ENCODE results near the gene THYN1. TPM values are rescaled to one million over a fixed set of nuclear protein-coding genes. Genes with fewer than 3 reads are reported as not detected.
"Not testable (repeated sequence)": the region's sequence is repeated elsewhere in the genome, so short reads cannot be mapped to it uniquely, and the experiment has no call there.

Gene THYN1
- total and polyA plus RNA-seq, 2 donors, result 78.4 to 117 TPM

DNA sequence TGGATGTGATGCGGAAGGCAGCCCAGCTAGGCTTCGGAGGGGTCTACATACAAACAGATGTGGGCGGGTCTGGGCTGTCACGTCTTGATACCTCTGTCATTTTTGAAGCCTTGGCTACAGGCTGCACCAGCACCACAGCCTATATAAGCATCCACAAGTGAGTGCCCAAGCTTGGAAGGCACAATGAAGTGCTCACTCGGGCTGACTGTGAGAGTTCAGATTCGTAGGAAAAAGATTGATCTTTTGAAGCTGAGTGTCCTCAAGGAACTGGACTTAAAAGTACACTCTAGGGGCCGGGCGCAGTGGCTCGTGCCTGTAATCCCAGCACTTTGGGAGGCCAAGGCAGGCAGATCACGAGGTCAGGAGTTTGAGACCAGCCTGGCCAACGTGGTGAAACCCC, 3.9 kb upstream of the THYN1 start:
- Histone ChIP-seq H3K4me1 (ENCODE audit: control insufficient read depth in 2 of 2, insufficient read depth in 2 of 2, low read length in 2 of 2) (peaks cover 2 to 14% of the 10 kb centered on the region in 2 donors), H3K27me3 (ENCODE audit: control insufficient read depth in 2 of 2, insufficient read depth in 1 of 2, low read length in 1 of 2) (no peaks in the 10 kb centered on the region), H3K27ac (ENCODE audit: low read depth in 1 of 2, low read length in 1 of 2) (no peak overlapping the region), H3K36me3 (ENCODE audit: control insufficient read depth in 2 of 2, insufficient read depth in 2 of 2, low read length in 1 of 2) (peaks cover 42 to 44% of the 10 kb centered on the region in 2 donors), H3K9me3 (ENCODE audit: control insufficient read depth in 2 of 2, insufficient read depth in 1 of 2, low read length in 1 of 2) (no peaks in the 10 kb centered on the region), H3K4me3 (ENCODE audit: low read length in 2 of 2) (no peak overlapping the region)
- DNase-seq (ENCODE audit: low read depth in 6 of 9, low spot score in 9 of 9), result no peak
- WGBS, result 96% methylated on average over 11 of the region's 11 CpGs

DNA sequence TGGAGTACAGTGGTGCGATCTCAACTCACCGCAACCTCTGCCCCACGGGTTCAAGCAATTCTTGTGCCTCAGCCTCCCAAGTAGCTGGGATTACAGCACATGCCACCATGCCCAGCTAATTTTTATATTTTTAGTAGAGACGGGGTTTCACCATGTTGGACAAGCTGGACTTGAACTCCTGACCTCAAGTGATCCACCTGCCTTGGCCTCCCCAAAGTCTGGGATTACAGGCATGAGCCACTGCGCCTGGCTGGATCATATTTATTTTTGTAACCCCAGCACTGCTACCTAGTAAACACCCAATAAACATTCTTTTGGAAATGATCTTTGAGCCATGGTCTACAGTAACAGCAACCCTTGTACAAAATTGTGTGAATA, 2.0 kb upstream of the THYN1 start:
- not testable (repeated sequence) for DNase-seq (ENCODE audit: low read depth in 6 of 9, low spot score in 9 of 9); H3K27me3 ChIP-seq (ENCODE audit: control insufficient read depth in 2 of 2, insufficient read depth in 1 of 2, low read length in 1 of 2); H3K9me3 ChIP-seq (ENCODE audit: control insufficient read depth in 2 of 2, insufficient read depth in 1 of 2, low read length in 1 of 2); H3K4me3 ChIP-seq (ENCODE audit: low read length in 2 of 2); H3K27ac ChIP-seq (ENCODE audit: low read depth in 1 of 2, low read length in 1 of 2)
- WGBS, result 99% methylated on average over 5 of the region's 5 CpGs
- Histone ChIP-seq H3K36me3 (ENCODE audit: control insufficient read depth in 2 of 2, insufficient read depth in 2 of 2, low read length in 1 of 2) (peaks cover 33 to 39% of the 10 kb centered on the region in 2 donors), H3K4me1 (ENCODE audit: control insufficient read depth in 2 of 2, insufficient read depth in 2 of 2, low read length in 2 of 2) (peaks cover 9 to 13% of the 10 kb centered on the region in 2 donors)

DNA sequence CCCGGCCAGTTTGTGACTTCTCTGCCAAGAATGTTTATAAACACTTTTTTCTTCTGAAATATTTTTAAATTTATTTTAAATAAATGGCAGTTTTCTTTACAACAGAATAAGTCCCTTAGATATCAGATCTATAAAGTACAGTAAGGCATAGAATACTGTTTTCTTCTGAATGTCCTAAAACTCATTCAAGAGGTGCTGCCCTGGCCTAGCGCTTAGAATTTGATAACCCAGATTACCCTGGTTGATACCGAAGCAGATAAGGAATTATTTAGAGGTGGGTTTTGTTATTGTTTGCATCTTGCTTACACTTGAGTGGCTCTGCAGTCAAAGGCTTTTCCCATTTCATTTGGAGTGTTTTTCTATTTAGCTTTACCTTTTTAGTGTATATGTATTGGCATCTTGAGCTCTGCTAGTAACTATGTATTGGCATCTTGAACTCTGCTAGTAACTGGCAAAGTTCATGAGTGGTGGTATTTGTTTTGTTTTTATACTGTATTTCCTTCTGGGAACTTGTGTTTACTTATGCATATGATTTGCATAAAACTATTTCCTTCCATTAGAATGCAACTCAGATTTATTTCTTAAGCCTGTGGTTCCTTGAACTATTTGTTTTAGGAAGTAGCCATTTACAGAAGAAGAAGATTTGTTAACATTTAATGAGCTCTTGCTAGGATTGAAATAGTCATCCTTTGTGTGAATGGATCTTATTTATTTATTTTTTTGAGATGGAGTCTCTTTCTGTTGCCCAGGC, 1.5 kb upstream of the THYN1 start:
- Histone ChIP-seq H3K4me1 (ENCODE audit: control insufficient read depth in 2 of 2, insufficient read depth in 2 of 2, low read length in 2 of 2) (peaks cover 9 to 12% of the 10 kb centered on the region in 2 donors), H3K9me3 (ENCODE audit: control insufficient read depth in 2 of 2, insufficient read depth in 1 of 2, low read length in 1 of 2) (no peaks in the 10 kb centered on the region), H3K4me3 (ENCODE audit: low read length in 2 of 2) (peak overlapping the region; percentile 63 to 95), H3K36me3 (ENCODE audit: control insufficient read depth in 2 of 2, insufficient read depth in 2 of 2, low read length in 1 of 2) (peaks cover 34 to 39% of the 10 kb centered on the region in 2 donors), H3K27me3 (ENCODE audit: control insufficient read depth in 2 of 2, insufficient read depth in 1 of 2, low read length in 1 of 2) (no peaks in the 10 kb centered on the region), H3K27ac (ENCODE audit: low read depth in 1 of 2, low read length in 1 of 2) (no peak overlapping the region)
- 90% methylated on average over 3 of the region's 3 CpGs for WGBS
- no peak for DNase-seq (ENCODE audit: low read depth in 6 of 9, low spot score in 9 of 9)

DNA sequence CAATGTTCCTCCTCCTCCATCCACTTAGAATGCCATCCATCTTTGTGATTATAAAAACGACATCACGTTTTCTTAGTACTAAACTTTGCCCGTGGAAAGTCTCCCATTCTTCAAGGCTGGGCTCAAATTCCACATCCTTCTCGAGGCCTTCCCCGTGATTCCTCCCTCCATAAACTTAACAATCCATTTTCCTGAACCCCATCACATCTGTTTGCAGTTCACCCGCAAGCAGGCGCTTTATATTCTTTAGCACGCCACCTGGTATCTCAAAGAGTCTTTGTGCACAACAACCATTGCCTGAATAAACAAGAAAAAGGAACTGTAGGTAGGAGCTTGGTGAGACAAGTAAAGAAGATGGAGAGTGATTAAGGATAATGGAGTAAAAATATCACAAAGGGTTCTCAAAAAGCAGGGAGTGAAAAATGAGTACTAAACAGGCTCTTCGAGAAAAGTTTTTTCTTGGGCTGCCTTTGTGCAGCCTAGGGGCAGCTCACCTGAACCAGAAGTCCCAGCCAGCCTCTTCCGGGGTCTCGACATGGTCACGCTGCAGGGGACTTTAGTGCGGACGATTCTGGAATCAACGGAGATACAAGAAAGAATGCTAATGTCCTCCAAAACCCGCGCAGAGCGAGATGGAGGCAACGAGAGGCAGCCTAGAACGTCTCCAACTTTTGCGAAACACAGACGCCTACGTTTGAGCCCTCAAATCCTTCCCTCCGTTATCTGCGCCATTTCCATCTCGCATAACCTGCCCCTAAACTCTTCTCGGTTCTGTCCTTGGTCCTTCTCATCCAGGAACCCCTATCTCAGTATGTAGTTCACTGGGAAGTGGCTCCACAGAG, 585 bp downstream of the THYN1 start:
- WGBS, result 7% methylated on average over 27 of the region's 27 CpGs
- Histone ChIP-seq H3K4me3 (ENCODE audit: low read length in 2 of 2) (peak overlapping the region; percentile 63 to 95), H3K36me3 (ENCODE audit: control insufficient read depth in 2 of 2, insufficient read depth in 2 of 2, low read length in 1 of 2) (peaks cover 39 to 44% of the 10 kb centered on the region in 2 donors), H3K27me3 (ENCODE audit: control insufficient read depth in 2 of 2, insufficient read depth in 1 of 2, low read length in 1 of 2) (no peaks in the 10 kb centered on the region), H3K27ac (ENCODE audit: low read depth in 1 of 2, low read length in 1 of 2) (peak overlapping the region; percentile 91 to 93), H3K9me3 (ENCODE audit: control insufficient read depth in 2 of 2, insufficient read depth in 1 of 2, low read length in 1 of 2) (no peaks in the 10 kb centered on the region), H3K4me1 (ENCODE audit: control insufficient read depth in 2 of 2, insufficient read depth in 2 of 2, low read length in 2 of 2) (peaks cover 9 to 10% of the 10 kb centered on the region in 2 donors)
- peak in 2 of 9 donors; percentile 12 to 48 for DNase-seq (ENCODE audit: low read depth in 6 of 9, low spot score in 9 of 9)

DNA sequence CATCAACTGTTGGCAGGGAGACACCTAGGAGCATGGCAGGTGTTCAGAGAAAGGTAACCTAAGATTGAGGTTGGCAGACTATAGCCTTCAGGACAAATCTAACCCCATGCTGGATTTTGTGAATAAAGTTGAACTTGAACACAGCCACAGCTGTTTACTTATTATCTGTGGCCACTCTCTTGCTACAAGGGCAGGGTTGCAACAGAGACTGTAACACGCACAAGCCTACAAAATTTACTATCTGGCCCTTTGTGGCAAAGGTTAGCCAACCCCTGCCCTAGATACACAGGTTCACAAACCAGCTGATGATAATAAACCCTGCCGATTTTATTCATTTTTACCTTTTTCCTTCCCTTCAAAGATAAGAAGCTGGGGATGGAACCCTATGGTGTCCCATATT, 2.5 kb downstream of the THYN1 start:
- DNase-seq (ENCODE audit: low read depth in 6 of 9, low spot score in 9 of 9), result no peak
- peaks cover 53 to 57% of the 10 kb centered on the region in 2 donors for H3K36me3 ChIP-seq (ENCODE audit: control insufficient read depth in 2 of 2, insufficient read depth in 2 of 2, low read length in 1 of 2)
- no peak overlapping the region for H3K27ac ChIP-seq (ENCODE audit: low read depth in 1 of 2, low read length in 1 of 2)
- H3K9me3 ChIP-seq (ENCODE audit: control insufficient read depth in 2 of 2, insufficient read depth in 1 of 2, low read length in 1 of 2), result no peaks in the 10 kb centered on the region
- H3K27me3 ChIP-seq (ENCODE audit: control insufficient read depth in 2 of 2, insufficient read depth in 1 of 2, low read length in 1 of 2), result no peaks in the 10 kb centered on the region
- peaks cover 9 to 10% of the 10 kb centered on the region in 2 donors for H3K4me1 ChIP-seq (ENCODE audit: control insufficient read depth in 2 of 2, insufficient read depth in 2 of 2, low read length in 2 of 2)
- WGBS, result 96% methylated on average over 2 of the region's 2 CpGs
- H3K4me3 ChIP-seq (ENCODE audit: low read length in 2 of 2), result no peak overlapping the region

DNA sequence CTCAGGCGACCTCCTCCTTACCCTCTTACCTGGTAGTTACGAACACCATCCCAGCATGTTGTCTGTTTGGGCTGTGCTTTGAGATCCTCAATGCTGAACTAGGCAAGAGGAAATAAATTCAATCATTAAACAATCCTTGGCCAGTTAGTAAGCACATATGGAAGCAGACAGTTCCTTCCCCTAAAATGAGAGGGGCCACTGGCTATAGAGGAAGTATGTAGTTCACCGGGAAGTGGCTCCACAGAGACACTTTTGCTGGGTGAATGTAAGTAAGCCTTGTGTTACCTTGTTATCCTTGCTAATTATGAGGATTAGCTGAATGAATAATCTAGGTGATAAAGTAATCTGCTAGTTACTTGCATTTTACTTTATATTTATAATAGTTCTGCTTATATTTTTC, 2.9 kb downstream of the THYN1 start:
- Histone ChIP-seq H3K36me3 (ENCODE audit: control insufficient read depth in 2 of 2, insufficient read depth in 2 of 2, low read length in 1 of 2) (peaks cover 57 to 61% of the 10 kb centered on the region in 2 donors), H3K27me3 (ENCODE audit: control insufficient read depth in 2 of 2, insufficient read depth in 1 of 2, low read length in 1 of 2) (no peaks in the 10 kb centered on the region), H3K4me1 (ENCODE audit: control insufficient read depth in 2 of 2, insufficient read depth in 2 of 2, low read length in 2 of 2) (peaks cover 9 to 10% of the 10 kb centered on the region in 2 donors), H3K27ac (ENCODE audit: low read depth in 1 of 2, low read length in 1 of 2) (no peak overlapping the region), H3K9me3 (ENCODE audit: control insufficient read depth in 2 of 2, insufficient read depth in 1 of 2, low read length in 1 of 2) (no peaks in the 10 kb centered on the region), H3K4me3 (ENCODE audit: low read length in 2 of 2) (no peak overlapping the region)
- 98% methylated on average over 3 of the region's 3 CpGs for WGBS
- no peak for DNase-seq (ENCODE audit: low read depth in 6 of 9, low spot score in 9 of 9)

DNA sequence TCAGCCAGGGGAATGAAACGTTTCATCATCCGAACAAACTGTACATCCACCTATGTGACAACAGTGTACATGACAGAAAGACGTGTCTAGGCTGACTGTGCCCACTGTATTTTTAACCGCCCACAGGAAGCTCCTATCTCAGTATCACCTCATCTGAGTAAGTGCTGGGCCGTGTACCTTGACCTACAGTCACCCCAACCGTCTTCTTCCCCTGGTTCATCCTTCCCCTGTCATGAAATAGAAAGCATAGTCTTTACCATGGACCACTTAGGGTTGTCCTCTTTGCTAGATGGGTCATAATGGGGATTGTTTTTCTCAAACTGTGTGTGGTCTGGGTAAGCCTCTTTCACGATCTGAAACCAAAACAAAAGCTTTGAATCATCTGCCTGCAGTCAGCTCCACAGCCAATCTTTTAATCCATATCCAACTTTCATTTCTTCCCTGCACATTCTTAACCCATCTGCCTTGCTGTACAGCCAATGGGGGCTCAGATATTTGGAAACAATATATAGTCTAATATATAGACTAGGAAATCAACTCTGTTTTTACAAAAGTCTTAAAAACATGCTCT, 4.2 kb downstream of the THYN1 start:
- no peaks in the 10 kb centered on the region for H3K27me3 ChIP-seq (ENCODE audit: control insufficient read depth in 2 of 2, insufficient read depth in 1 of 2, low read length in 1 of 2)
- no peaks in the 10 kb centered on the region for H3K9me3 ChIP-seq (ENCODE audit: control insufficient read depth in 2 of 2, insufficient read depth in 1 of 2, low read length in 1 of 2)
- DNase-seq (ENCODE audit: low read depth in 6 of 9, low spot score in 9 of 9), result no peak
- H3K36me3 ChIP-seq (ENCODE audit: control insufficient read depth in 2 of 2, insufficient read depth in 2 of 2, low read length in 1 of 2), result peaks cover 70 to 73% of the 10 kb centered on the region in 2 donors
- H3K4me3 ChIP-seq (ENCODE audit: low read length in 2 of 2), result no peak overlapping the region
- peaks cover 8 to 9% of the 10 kb centered on the region in 2 donors for H3K4me1 ChIP-seq (ENCODE audit: control insufficient read depth in 2 of 2, insufficient read depth in 2 of 2, low read length in 2 of 2)
- H3K27ac ChIP-seq (ENCODE audit: low read depth in 1 of 2, low read length in 1 of 2), result no peak overlapping the region
- WGBS, result 96% methylated on average over 7 of the region's 7 CpGs

DNA sequence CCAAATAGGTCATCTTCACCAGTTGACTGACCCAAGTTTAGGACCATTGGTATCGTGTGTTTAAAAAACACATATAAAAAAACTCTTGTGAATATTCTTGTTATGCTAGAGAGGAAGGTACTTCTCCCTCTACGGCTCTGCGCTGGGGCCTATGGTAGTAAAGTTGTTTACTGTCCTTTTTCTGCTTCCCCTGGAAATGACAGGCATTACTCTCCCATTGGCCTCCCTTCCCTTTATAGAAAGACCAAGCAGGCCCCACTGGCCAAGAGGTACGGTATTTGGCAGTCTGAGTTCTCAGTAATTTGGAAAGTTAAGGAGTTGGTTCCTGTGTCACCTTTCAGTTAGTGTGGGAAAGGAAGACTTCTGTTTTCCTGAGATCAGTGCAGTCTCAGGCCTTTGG, 6.5 kb downstream of the THYN1 start:
- DNase-seq (ENCODE audit: low read depth in 6 of 9, low spot score in 9 of 9), result no peak
- H3K9me3 ChIP-seq (ENCODE audit: control insufficient read depth in 2 of 2, insufficient read depth in 1 of 2, low read length in 1 of 2), result no peaks in the 10 kb centered on the region
- peaks cover 0 to 2% of the 10 kb centered on the region in 2 donors for H3K4me1 ChIP-seq (ENCODE audit: control insufficient read depth in 2 of 2, insufficient read depth in 2 of 2, low read length in 2 of 2)
- H3K4me3 ChIP-seq (ENCODE audit: low read length in 2 of 2), result no peak overlapping the region
- H3K36me3 ChIP-seq (ENCODE audit: control insufficient read depth in 2 of 2, insufficient read depth in 2 of 2, low read length in 1 of 2), result peaks cover 91 to 95% of the 10 kb centered on the region in 2 donors
- H3K27ac ChIP-seq (ENCODE audit: low read depth in 1 of 2, low read length in 1 of 2), result no peak overlapping the region
- H3K27me3 ChIP-seq (ENCODE audit: control insufficient read depth in 2 of 2, insufficient read depth in 1 of 2, low read length in 1 of 2), result no peaks in the 10 kb centered on the region
- WGBS, result 96% methylated on average over 4 of the region's 4 CpGs

DNA sequence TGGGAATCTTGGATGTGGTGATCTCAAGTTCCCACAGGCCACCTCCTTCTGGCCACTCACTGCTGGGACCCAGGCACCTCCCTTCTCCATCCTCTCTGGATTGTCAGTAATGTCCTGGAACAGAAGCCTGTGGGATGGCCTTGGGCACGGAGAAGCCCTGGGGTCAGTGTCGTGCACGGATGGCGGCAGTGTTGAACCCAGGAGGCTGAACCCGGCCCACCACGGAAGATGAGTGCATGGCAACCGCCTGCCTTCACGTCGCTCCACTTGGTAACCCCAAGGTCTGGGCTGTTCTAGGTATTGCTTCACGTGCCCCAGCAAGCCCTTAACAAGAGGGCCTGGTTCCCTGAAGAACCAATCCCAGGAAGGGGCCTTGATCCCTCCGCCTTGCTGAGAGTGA, 7.1 kb downstream of the THYN1 start:
- Histone ChIP-seq H3K36me3 (ENCODE audit: control insufficient read depth in 2 of 2, insufficient read depth in 2 of 2, low read length in 1 of 2) (peaks cover 96 to 97% of the 10 kb centered on the region in 2 donors), H3K9me3 (ENCODE audit: control insufficient read depth in 2 of 2, insufficient read depth in 1 of 2, low read length in 1 of 2) (no peaks in the 10 kb centered on the region), H3K4me1 (ENCODE audit: control insufficient read depth in 2 of 2, insufficient read depth in 2 of 2, low read length in 2 of 2) (no peaks in the 10 kb centered on the region), H3K27me3 (ENCODE audit: control insufficient read depth in 2 of 2, insufficient read depth in 1 of 2, low read length in 1 of 2) (no peaks in the 10 kb centered on the region), H3K4me3 (ENCODE audit: low read length in 2 of 2) (no peak overlapping the region), H3K27ac (ENCODE audit: low read depth in 1 of 2, low read length in 1 of 2) (no peak overlapping the region)
- no peak for DNase-seq (ENCODE audit: low read depth in 6 of 9, low spot score in 9 of 9)
- 91% methylated on average over 11 of the region's 11 CpGs for WGBS

Measured in thymus (tissue), 11 donors.